ENCODE data around the gene ADAM17. TPM values are rescaled to one million over a fixed set of nuclear protein-coding genes. Genes with fewer than 3 reads are reported as not detected.

The ADAM17 gene
- total RNA-seq (10 to 100 TPM; 11.7 to 46.1 (median 24.1) TPM), polyA plus RNA-seq (1 to 10 TPM; 4.0 to 5.7 (median 5.5) TPM)
- long read RNA-seq, donor 1 = 0 reads
- long read RNA-seq, donor 2 = 0 reads
- long read RNA-seq, donor 3, partial matches to known transcripts = 0 of 1 reads
- long read RNA-seq, donor 3, other reads (novel, unspliced or antisense) = 0 of 1 reads
- long read RNA-seq, donor 4 = 0 reads
- long read RNA-seq, donor 5, full-length matches to known transcripts = 2 of 2 reads
- long read RNA-seq, donor 5, partial matches to known transcripts = 0 of 2 reads
- long read RNA-seq, donor 5, other reads (novel, unspliced or antisense) = 0 of 2 reads
- long read RNA-seq, donor 6 = 0 reads
- long read RNA-seq, donor 7, full-length matches to known transcripts = 3 of 3 reads
- long read RNA-seq, donor 7, partial matches to known transcripts = 0 of 3 reads
- long read RNA-seq, donor 7, other reads (novel, unspliced or antisense) = 0 of 3 reads
- long read RNA-seq, donor 8, full-length matches to known transcripts = 1 of 1 reads
- long read RNA-seq, donor 8, partial matches to known transcripts = 0 of 1 reads
- long read RNA-seq, donor 8, other reads (novel, unspliced or antisense) = 0 of 1 reads
- long read RNA-seq, donor 9 = 0 reads
- long read RNA-seq, donor 10 = 0 reads

- TF ChIP-seq EP300 (IDR thresholded peaks at IDR 0.05) = peak; percentile 72
- peak in 2 of 4 donors; percentile 67 to 91 for TF ChIP-seq POLR2A (IDR thresholded peaks at IDR 0.05)
- peak in 3 of 7 experiments; percentile 67 to 73 (median 67) for TF ChIP-seq CTCF (IDR thresholded peaks at IDR 0.05)
- TF ChIP-seq POLR2AphosphoS5 (IDR thresholded peaks at IDR 0.05) = peak; percentile 93 to 98 (median 98)
- intact Hi-C loops (cut with DNase I; ENCODE audit: low total_unique reads) = no loop called here
- WGBS, 5 donors = 0 to 1% (median 0%) methylated on average over 55 to 72 of the region's 73 CpGs
These were observed at the start of gene ADAM17 for GRCh38 chr2:9555297-9556120. Gene ADAM17, minus strand, starts transcription at chr2:9555830. Its CDS starts 225 bp downstream, at chr2:9555605.

DNA sequence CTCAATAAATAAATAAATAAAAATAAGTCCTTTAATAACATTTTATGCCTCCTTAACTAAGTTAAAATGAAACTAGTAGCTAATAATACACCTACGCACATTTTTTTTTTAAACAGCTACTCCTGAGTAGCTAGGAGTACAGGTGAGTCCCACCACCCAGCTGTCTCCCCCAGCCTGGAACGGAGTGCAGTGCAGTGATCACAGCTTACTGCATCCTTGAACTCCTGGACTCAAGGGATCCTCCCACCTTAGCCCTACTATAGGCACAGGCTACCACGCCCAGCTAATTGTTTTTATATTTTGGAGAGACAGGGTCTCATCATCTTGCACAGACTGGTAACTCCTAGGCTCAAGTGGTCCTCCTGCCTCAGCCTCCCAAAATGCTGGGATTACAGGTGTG is 46.8 kb upstream of the ADAM17 start:
- Histone ChIP-seq H3K9me3 (peaks cover 11 to 22% (median 17%) of the 10 kb centered on the region in 4 donors), H3K27ac (no peak overlapping the region), H3K27me3 (no peaks in the 10 kb centered on the region), H3K4me1 (peaks cover 0 to 18% (median 8%) of the 10 kb centered on the region in 4 donors), H3K4me3 (no peak overlapping the region), H3K36me3 (peaks cover 7 to 38% (median 33%) of the 10 kb centered on the region in 4 donors)
- intact Hi-C loops (cut with DNase I; ENCODE audit: low total_unique reads) = no loop called here
- WGBS, 5 donors = 93 to 98% (median 96%) methylated on average over 3 of the region's 3 CpGs
- no peak for TF ChIP-seq POLR2AphosphoS5 (IDR thresholded peaks at IDR 0.05)
- no peak for TF ChIP-seq POLR2A (IDR thresholded peaks at IDR 0.05)
- no peak for TF ChIP-seq CTCF (IDR thresholded peaks at IDR 0.05)
- TF ChIP-seq EP300 (IDR thresholded peaks at IDR 0.05) = no peak
- DNase-seq = no peak

More at GRCh38 chr2:9555297-9556120, at the start of gene ADAM17:
- H3K4me3 ChIP-seq = peak within 1 kb of the TSS; percentile 77 to 93 (median 78)
- peaks cover 38 to 63% (median 52%) of the 10 kb centered on the region in 4 donors for H3K4me1 ChIP-seq
- peak; percentile 97 to 99 for DNase-seq
- no peaks in the 10 kb centered on the region for H3K36me3 ChIP-seq
- no peaks in the 10 kb centered on the region for H3K27me3 ChIP-seq
- peak within 1 kb of the TSS; percentile 97 to 99 (median 99) for H3K27ac ChIP-seq
- no peaks in the 10 kb centered on the region for H3K9me3 ChIP-seq

DNA sequence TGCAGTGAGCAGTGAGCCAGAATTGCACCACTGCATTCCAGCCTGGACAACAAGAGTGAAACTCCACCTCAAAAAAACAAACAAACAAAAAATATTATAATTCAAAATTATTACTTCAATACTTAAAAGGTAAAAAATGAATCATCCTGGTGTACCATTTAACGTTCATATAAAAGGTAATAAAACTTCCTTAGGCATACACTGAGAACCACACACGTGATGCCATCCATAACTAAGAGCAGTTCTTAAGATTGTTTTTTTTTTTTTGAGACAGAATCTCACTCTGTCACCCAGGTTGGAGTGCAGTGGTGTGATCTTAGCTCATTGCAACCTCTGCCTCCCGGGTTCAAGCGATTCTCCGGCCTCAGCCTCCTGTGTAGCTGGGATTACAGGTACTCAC is 45.8 kb upstream of the ADAM17 start:
- no peak for DNase-seq
- peaks cover 7 to 38% (median 33%) of the 10 kb centered on the region in 4 donors for H3K36me3 ChIP-seq
- TF ChIP-seq POLR2AphosphoS5 (IDR thresholded peaks at IDR 0.05) (no peak), EP300 (IDR thresholded peaks at IDR 0.05) (no peak), POLR2A (IDR thresholded peaks at IDR 0.05) (no peak), CTCF (IDR thresholded peaks at IDR 0.05) (no peak)
- H3K27ac ChIP-seq = no peak overlapping the region
- 92 to 99% (median 95%) methylated on average over 5 of the region's 5 CpGs for WGBS, 5 donors
- peaks cover 11 to 22% (median 17%) of the 10 kb centered on the region in 4 donors for H3K9me3 ChIP-seq
- intact Hi-C loops (cut with DNase I; ENCODE audit: low total_unique reads) = no loop called here
- H3K4me1 ChIP-seq = peaks cover 0 to 15% (median 6%) of the 10 kb centered on the region in 4 donors
- no peaks in the 10 kb centered on the region for H3K27me3 ChIP-seq
- H3K4me3 ChIP-seq = no peak overlapping the region

DNA sequence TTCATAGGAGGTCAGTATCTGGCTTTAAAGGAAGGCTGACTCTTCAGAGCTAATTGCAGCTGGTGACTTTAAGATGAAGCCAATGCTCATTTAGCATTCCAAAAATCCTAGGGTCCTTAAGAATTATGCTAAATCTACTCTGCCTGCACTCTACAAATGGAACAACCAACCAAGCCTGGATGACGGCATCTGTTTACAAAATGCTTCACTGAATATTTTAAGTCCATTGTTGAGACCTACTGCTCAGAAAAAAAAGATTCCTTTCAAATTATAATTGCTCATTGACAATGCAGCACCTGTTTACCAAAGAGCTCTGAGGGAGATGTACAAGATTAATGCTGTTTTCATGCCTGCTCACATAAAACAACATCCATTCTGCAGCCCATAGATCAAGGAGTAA is 43.8 kb upstream of the ADAM17 start:
- TF ChIP-seq POLR2AphosphoS5 (IDR thresholded peaks at IDR 0.05) (no peak), POLR2A (IDR thresholded peaks at IDR 0.05) (no peak)
- Histone ChIP-seq H3K36me3 (peaks cover 7 to 38% (median 33%) of the 10 kb centered on the region in 4 donors), H3K9me3 (peaks cover 11 to 22% (median 17%) of the 10 kb centered on the region in 4 donors), H3K4me1 (peaks cover 6 to 24% (median 14%) of the 10 kb centered on the region in 4 donors), H3K4me3 (no peak overlapping the region), H3K27ac (no peak overlapping the region), H3K27me3 (no peaks in the 10 kb centered on the region)
- intact Hi-C loops (cut with DNase I; ENCODE audit: low total_unique reads) = no loop called here
- WGBS, 5 donors = 83 to 100% (median 100%) methylated on average over 1 of the region's 1 CpG
- DNase-seq = no peak
